Activated CD8-positive, alpha-beta memory T cell treated with anti-CD3 and anti-CD28 coated beads for 36 hours (primary cell): ENCODE results near the gene ZNF367. TPM values are rescaled to one million over a fixed set of nuclear protein-coding genes. Genes with fewer than 3 reads are reported as not detected.

ENCODE experiments used
- CTCF ChIA-PET: fragments of 350-600 bp; sonication (Branson Sonifier 250); formaldehyde crosslinking; loops from one replicate; lab custom pipeline; 2021; ENCODE audit warnings: antibody characterized with exemption; lab: Charles Lee
- POLR2A ChIA-PET: fragments of 350-600 bp; sonication (Branson Sonifier 250); formaldehyde crosslinking; loops from one replicate; lab custom pipeline; 2021; ENCODE audit warnings: antibody characterized with exemption; lab: Charles Lee
- total RNA-seq, 2 experiments: library from RNA; stranded (reverse); gene quantifications; one replicate each; pipeline ENCODE4 v1.2.3, GENCODE V29; 2021

ZNF367 gene
- total RNA-seq, 2 experiments from 2014 or later = 46.0 to 47.8 TPM

DNA sequence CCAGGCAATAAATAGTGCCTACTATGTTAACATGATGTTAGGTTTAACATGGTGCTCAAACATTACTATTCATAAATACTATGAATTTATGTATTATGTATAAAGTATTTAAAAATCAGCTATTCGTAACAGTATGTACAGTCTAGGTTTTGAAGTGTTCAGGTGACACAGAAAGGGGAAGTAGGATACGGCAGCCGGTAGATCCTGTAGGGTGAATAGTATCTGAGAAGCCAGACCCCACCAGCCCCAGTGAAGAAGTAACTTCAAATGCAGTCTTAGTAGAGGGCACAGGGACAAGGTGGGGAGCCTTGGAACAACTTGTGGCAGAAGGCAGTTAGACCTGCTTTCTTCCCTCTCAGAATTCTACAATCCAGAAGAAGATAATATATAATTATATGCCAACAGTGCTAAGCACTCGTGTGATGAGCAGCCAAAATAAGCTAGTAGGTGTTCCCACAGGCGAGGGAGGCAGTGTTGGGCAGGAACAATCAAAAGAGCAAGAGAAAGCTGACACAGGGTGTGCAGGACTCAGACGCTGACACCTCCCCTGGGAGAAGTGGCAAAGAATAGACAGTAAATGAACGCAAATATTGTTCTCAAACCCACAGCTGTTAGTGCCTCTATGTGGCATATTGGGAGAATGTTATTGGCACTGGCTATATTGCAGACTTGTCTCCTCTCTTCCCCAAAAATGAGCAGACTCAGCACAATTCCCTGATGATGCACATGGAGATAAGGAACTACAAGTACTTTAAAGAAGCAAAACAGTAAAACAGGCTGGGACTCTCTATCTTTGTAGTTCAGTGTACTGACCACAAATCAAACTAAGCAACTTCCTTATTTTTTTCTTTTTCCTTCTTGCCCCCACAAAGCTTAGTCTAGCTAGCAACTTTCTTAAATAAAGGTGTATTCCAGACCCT lies 4.6 kb downstream of the ZNF367 start:
- ChIA-PET CTCF (no interaction called here), POLR2A (interaction anchor here (0.6 to 1.2 kb wide), 2 partner anchors 35 to 36 kb away, joined by 4 to 5 read pairs; partner anchors contain the start of gene HABP4)

DNA sequence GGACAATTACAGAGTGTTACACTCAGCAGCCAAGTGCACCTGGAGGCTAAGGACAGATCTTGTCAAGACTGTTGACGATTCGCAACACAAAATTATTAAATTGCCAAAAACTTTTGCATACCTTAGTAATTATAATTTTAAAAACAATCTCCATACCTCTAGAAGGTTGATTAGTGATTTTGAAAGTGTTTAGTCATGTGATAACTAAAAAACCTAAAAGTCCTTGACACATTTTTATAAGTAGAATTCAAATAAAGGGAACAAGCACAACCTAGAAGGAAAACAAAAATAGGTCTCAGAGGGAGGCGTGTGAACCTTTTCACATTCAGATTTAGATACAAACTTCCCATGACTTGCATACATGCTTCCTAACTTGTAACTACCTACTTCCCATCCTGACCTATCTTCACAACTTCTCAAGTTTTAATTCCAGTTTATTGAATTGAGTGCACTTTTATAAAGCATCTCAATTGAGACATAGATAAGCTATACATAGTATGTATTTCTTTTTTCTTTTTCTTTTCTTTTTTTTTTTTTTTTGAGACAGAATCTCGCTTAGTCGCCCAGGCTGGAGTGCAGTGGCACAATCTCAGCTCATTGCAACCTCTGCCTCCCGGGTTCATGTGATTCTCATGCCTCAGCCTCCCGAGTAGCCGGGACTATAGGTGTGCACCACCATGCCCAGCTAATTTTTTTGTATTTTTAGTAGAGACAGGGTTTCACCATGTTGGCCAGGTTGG lies 5.8 kb downstream of the ZNF367 start:
- POLR2A ChIA-PET = interaction anchor here (0.6 to 1.2 kb wide), 2 partner anchors 33 to 37 kb away, joined by 4 to 5 read pairs; partner anchors contain the start of gene HABP4
- CTCF ChIA-PET = no interaction called here

DNA sequence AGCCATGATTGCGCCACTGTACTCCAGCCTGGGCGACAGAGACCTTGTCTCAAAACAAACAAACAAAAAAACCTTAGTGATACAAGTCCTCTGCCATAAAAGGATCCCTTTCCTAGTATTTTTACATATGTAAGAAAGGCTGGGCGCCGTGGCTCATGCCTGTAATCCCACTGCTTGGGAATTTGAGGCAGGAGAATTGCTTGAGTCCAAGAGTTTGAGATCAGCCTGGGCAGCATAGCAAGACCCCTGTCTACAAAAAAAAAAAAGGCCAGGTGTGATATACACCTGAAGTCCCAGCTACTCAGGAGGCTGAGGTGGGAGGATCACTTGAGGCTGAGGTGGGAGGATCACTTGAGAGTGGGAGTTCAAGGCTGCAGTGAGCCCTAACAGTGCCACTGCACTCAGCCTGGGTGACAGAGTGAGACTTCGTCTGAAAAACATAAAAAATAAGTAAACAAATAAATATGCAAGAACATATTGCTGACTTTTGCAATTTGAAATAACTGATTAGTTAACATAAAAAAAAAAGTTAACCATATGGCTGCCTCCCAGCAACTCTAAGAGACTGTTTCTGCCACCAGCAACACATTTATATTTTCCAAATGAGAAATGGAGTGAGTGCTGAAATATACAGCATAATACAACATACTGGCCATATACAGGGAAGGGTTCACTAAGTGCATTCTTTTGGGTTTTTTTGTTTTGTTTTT lies 6.9 kb downstream of the ZNF367 start:
- ChIA-PET POLR2A (no interaction called here), CTCF (interaction anchor here (0.7 kb wide), 1 partner anchor 46 kb away, joined by 3 read pairs; no protein-coding TSS in a partner anchor)

DNA sequence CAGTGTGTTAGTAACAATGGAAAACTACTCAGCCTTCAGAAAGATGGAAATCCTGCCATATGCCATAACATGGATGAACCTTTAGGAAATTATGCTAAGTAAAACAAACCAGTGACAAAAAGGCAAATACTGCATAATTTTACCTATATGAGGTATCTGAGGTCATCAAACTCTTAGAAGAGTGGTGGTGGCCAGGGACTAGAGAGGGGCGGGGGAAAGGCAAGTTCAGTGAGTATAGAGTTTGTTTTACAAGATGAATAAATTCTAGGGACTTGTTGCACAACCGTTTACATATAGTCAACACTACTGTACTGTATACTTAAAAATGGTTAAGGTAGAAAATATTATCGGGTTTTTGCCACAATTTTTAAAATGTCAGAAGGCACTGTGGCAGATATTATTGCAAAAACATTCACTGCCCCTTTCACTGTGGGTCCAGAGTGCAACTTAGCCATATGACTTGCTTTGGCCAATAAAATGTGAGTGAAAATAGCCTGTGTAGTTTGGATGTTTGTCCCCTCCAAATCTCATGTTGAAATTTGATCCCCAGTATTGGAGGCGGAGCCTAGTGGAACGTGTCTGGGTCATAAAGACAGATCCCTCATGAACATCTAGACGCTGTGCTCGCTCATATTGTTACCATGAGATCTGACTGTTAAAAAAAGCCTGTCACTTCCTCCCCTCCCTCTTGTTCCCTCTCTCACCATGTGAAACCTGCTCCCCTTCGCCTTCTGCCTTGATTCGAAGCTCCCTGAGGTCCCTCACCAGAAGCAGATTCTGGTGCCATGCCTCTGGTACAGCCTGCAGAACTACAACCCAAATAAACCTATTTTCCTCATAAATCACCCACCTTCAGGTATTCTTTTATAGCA lies 9.5 kb downstream of the ZNF367 start:
- CTCF ChIA-PET = no interaction called here
- POLR2A ChIA-PET = no interaction called here

DNA sequence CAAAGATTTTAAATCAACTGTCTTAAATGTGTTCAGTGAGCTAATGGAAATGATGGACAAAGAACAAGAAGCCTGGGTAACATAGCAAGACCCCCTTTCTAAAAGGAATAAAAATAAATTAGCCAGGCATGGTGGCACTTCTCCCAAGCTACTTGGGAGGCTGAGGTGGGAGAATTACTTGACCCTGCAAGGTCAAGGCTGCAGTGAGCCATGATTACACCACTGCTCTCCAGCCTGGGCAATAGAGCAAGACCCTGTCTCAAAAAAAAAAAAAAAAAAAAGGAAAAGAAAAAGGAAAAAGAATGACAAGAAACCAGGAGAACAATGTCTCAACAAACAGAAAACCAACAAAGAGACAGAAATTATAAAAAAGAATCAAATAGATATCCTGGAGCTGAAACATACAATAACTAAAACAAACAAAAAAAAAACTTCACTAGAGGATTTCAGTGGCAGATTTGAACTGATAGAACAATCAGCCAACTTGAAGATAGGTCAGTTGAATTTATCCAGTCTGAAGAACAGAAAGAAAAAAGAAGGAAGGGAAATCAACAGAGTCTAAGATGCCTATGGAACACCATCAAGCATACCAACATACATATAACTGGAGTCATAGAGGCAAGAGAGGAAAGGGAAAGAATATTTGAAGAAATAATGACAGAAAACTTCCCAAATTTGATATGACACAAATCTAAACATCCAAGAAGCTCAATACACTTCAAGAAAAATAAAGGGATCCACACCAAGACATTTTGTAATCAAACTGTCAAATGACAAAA lies 17.8 kb downstream of the ZNF367 start:
- POLR2A ChIA-PET = no interaction called here
- CTCF ChIA-PET = interaction anchor here (0.7 kb wide), 1 partner anchor 80 kb away, joined by 3 read pairs; no protein-coding TSS in a partner anchor

DNA sequence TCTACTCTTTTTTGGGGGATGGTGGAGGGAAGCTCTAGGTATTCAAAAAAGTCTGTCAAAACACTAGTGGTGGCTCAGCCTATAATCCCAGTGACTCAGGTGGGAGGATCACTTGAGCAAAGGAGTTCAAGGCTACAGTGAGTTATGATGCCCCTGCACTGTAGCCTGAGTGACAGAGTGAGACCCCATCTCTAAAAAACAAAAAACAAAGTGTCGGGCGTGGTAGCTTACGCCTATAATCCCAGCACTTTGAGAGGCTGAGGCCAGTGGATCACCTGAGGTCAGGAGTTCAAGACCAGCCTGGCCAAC lies 18.9 kb downstream of the ZNF367 start:
- ChIA-PET CTCF (no interaction called here), POLR2A (no interaction called here)

DNA sequence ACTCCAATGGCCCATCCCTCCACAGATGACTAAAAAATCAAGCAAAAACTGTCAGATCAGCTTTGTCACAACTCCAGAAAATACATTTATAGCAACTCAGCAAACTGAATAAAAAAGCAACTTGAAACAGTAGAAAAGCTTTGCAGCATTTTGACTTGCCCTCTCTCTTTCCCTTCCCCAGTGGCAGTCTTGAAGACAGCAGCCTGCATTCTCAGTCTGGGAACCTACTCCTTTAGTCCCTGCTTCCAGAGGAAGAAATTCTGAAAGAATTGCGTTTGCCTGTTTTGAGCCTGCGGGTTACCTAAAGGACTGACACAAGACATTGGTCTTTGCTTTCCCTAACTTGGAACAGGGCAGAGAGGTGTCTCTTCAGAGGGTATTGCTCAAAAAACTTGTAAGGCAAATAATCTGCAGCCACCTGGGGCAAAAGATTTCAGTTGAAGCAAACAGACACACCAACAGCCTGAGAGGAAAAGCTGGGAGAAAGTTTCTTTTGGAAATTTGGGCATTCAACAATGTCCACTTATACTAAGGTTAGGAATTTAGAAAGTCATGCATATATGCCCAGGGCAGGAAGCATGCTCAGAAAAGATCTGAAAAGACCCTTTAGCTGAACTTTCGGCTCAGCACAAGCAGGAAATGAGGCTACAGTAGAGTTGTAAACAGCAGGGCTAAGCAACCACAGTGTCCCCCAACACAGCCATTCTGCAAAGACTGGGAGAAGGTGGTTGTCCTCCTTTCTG lies 19.4 kb downstream of the ZNF367 start:
- ChIA-PET CTCF (no interaction called here), POLR2A (no interaction called here)

DNA sequence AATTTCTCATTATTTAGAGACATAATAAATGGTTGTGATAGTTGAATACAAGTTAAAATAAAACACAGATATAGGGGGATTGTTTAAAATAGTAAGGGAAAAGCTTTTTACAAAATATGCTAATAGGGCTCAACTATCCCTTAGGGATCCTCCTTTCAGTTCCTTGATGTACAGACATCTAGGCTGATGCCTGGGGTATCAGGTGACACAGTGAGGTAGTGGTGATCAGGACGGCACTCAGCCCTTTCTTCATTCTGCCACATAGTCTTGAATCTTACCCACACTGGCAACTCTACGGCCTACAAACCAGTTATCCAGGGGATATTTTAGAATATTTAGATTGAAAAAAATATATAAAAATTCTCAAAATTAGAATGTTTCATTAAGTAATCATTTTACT lies 22.2 kb downstream of the ZNF367 start:
- ChIA-PET CTCF (no interaction called here), POLR2A (no interaction called here)

DNA sequence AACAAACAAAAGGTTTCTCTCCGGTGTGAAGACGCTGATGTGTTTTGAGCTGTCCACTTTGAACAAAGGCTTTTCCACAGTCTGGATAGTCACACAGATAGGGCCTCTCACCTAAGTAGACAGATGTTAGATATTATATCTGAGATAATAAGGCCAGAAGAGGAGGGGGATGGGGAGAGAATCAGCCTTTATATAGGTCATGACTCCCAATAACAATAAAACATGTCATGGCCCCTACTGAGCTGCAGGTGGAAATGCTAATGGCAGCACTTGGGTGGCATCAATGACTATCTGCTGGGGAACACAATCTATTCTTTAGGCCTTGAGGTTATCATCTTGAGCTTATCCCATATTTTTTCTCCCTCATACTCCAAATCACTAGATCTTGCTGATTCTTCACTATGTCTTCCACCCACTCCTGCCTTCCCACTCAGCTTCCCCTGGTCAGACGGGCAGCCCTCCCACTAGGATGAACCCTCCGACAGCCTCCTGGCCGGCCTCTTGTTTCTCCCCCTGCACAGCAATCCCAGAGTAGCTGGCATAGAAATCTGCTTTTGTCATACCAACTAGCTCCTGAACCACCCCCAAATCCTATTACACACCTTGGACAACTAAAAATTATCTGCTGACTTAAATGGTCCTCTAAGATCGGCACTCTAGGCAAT lies 23.2 kb downstream of the ZNF367 start:
- ChIA-PET POLR2A (interaction anchor here (0.5 kb wide), 1 partner anchor 459 kb away, joined by 4 read pairs; the partner anchor contains the start of gene ZNF782), CTCF (no interaction called here)

DNA sequence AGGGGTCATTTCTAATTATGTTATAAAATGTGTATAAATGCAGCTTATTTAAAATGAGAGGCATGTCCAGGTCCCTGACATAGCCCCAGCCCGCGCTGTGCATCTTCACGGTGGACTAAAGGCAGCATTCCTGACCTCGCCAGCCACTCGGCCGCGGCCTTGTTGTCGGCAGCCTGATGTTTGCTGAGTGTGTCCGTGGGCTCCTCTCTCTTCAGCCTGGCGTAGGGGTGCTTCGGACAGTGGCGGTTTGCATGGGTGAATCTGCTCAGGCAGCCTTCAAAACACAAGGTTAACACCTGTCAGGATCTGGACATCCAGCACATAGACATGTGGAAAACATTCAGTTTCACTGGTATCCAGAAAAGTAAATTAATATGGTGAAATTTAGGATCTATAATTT lies 25.9 kb downstream of the ZNF367 start:
- CTCF ChIA-PET = no interaction called here
- POLR2A ChIA-PET = no interaction called here

DNA sequence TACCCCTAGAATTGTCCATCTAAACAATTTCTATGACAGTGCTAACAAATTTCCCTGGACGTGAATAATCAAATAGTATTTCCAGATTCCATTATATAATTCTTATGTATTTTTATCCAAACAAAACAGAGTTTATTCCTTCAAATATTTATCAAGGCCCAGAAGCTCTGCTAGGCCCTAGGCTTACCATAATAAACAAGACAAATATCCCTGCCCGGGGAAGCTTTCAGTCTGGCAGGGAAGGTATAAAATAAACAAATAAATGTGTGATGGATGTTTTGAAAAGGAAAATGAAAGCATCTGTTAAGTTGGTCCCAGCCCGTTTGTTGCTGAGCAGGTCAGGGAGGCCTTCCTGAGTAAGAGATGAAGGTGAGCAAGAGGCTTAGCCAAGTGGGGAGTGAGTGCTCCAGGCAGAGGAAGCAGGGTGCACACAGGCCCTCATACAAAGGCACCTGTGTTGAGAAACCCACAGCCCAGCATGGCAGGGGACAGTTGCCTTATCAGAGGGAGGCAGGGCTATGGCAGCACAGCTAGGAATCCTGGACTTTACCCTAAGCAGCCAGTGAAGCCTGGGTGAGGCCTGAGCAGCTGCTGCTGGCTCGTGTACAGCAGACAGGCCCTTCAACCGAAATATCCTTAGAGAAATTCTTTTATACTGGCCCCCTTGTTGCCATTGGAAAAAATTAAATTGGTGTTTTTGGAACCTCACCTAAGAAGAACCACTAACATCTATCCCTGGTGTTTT lies 27.0 kb downstream of the ZNF367 start:
- CTCF ChIA-PET = interaction anchor here (0.8 kb wide), 1 partner anchor 17 kb away, joined by 3 read pairs; no protein-coding TSS in a partner anchor
- POLR2A ChIA-PET = no interaction called here

DNA sequence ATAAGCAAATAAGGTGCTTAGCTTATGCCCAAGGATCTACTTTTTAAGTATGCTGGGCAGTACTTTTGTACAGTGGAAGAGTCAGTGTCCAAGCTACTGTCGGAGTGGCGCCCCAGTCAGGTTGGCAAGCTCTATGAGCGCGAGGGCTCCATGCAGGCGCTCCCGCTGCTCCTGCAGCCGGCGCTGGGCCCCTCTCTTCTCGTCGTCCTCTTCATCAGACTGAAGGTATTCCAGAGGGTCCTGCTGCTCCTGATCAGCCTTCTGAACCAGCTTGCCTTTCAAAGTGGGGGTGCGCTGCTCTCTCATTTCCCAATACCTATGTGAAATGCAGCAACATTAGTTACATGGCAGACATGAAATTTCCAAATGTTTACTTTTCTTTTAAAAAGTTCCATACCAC lies 30.0 kb downstream of the ZNF367 start:
- CTCF ChIA-PET = no interaction called here

DNA sequence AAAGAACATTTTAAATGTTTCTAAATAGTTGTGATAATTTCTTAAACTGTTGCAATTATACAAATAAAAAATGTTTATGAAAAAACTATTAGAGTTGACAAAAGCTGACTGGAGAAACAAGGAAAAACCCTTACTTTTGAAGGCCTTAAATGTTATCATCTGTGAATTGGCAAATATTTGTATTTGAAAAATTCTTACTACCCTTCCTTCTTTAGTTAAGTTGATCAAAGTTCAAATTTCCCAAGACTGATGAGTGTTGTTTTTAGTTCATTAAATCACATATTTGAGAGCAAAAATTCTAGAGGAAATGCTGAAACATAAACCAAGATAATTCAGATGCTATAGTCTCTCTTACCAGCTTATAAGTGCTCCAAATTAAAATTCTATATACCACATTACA lies 32.0 kb downstream of the ZNF367 start:
- ChIA-PET POLR2A (no interaction called here), CTCF (no interaction called here)

More for the DNA sequence above, 30.0 kb downstream of the ZNF367 start:
- POLR2A ChIA-PET = no interaction called here

DNA sequence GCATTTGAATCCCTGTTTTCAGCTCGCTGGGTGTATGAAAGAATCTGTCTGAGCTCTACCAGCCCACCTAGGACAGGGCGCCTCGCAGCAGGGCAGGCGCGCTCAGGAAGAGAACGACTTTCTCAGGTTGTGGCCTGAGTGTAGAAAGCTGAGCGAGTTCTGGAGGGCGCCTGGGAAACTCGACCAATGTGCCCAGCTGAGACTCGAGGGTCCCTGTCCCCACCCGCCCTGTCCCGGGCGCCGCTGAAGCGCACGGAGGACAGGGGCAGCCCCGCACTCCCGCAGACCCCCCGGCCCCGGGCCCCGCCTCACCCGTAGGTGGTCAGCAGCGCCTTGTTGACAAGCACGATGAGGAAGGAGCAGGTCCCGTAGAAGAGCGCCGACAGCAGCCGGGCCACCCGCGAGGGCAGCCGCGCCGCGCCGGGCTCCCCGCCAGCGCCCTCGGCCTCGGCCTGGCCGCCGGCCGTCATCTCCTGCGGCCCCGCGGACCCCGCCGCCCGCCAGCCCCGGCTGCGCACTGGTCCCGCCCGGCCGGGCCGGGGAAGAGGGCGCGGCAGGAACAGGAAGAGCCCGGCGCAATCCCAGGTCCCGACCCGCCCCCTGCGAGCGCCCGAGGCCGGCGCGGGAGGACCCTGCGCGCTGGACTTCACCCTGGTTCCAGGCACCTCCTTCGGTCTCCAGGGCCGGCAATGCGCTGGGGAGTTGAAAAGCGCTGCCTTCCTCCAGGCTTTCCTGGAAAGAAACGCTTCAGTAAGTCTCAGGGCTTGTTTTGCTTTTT lies 34.8 kb downstream of the ZNF367 start, which contains the start of gene SLC35D2:
Gene SLC35D2, minus strand, starts transcription at position 547 of the 778 bp plus-strand sequence. Its CDS starts 77 bp downstream, at position 470.
- CTCF ChIA-PET = interaction anchor here (0.7 kb wide), 1 partner anchor 1538 kb away, joined by 3 read pairs; no protein-coding TSS in a partner anchor
- POLR2A ChIA-PET = interaction anchor here (0.6 to 0.7 kb wide), 3 partner anchors 39 to 869 kb away, joined by 3 to 5 read pairs (median 3); no protein-coding TSS in a partner anchor

DNA sequence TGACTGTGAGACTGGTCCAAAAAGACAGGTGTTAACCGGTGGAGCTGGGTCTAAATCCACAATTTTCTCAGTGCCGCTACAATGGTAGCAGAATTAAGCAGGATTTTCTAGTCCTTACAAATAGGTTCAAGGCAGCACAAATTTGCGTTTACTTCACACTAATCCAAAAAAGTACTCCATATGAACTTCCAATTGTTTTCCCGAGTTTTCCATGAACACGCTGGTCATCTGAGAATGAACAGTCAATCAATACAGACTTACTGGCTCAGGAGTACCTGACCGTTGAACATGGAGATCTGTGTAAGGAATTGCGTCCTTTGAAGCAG lies 35.4 kb downstream of the ZNF367 start:
- CTCF ChIA-PET = interaction anchor here (0.8 kb wide), 1 partner anchor 34 kb away, joined by 4 read pairs; no protein-coding TSS in a partner anchor
- POLR2A ChIA-PET = no interaction called here
